HepG2 (cell line): Measurements from ENCODE around the gene IL21R.

Experiments used
- BHLHE40 ChIP-seq: IDR thresholded peaks from 2 replicates; pipeline ENCODE4 v1.6.1; 2011; ENCODE audit warnings: low read length, improper control_type of control experiment
- ESRRA ChIP-seq: sonication (generic); formaldehyde crosslinking; IDR thresholded peaks from 2 replicates; pipeline ENCODE4 v1.5.1; 2020; ENCODE audit warnings: mild to moderate bottlenecking, low read depth, missing genetic modification reagents
- MTA3 ChIP-seq: sonication (generic); formaldehyde crosslinking; IDR thresholded peaks from 2 replicates; pipeline ENCODE4 v1.4.0; 2020; ENCODE audit warnings: missing genetic modification reagents
- MTF1 ChIP-seq: sonication (generic); formaldehyde crosslinking; IDR thresholded peaks from 2 replicates; pipeline ENCODE4 v1.5.0; 2020; ENCODE audit warnings: missing genetic modification reagents
- THAP11 ChIP-seq: IDR thresholded peaks from 2 replicates; pipeline ENCODE4 v1.6.1; 2016; ENCODE audit warnings: missing biosample characterization, missing genetic modification reagents
- ZBTB7B ChIP-seq: sonication (generic); formaldehyde crosslinking; IDR thresholded peaks from 2 replicates; pipeline ENCODE4 v1.4.0; 2020; ENCODE audit warnings: missing genetic modification reagents
- ZFP36 ChIP-seq: fragments of 150-350 bp; IDR thresholded peaks from 2 replicates; pipeline ENCODE4 v1.6.1; 2018; ENCODE audit warnings: borderline replicate concordance, low read length, low read depth; ENCODE audit not compliant: partially characterized antibody
- ZNF274 ChIP-seq: sonication (generic); formaldehyde crosslinking; IDR thresholded peaks from 2 replicates; pipeline ENCODE4 v1.5.1; 2020; ENCODE audit warnings: mild to moderate bottlenecking, missing genetic modification reagents
- TF ChIP-seq, protein P1 (sequence below): IDR thresholded peaks from 2 replicates; pipeline ENCODE4 v1.6.1; 2012; ENCODE audit warnings: inconsistent platforms
- TF ChIP-seq, protein P2 (sequence below): IDR thresholded peaks from 2 replicates; pipeline ENCODE4 v1.6.1; 2016; ENCODE audit warnings: mild to moderate bottlenecking
- TF ChIP-seq, protein P3 (sequence below): sonication (generic); formaldehyde crosslinking; IDR thresholded peaks from 2 replicates; pipeline ENCODE4 v1.5.0; 2020; ENCODE audit warnings: mild to moderate bottlenecking, missing genetic modification reagents, moderate library complexity
- TF ChIP-seq, protein P4 (sequence below): sonication (generic); formaldehyde crosslinking; IDR thresholded peaks from 2 replicates; pipeline ENCODE4 v1.4.0; 2020; ENCODE audit warnings: mild to moderate bottlenecking, missing genetic modification reagents

DNA sequence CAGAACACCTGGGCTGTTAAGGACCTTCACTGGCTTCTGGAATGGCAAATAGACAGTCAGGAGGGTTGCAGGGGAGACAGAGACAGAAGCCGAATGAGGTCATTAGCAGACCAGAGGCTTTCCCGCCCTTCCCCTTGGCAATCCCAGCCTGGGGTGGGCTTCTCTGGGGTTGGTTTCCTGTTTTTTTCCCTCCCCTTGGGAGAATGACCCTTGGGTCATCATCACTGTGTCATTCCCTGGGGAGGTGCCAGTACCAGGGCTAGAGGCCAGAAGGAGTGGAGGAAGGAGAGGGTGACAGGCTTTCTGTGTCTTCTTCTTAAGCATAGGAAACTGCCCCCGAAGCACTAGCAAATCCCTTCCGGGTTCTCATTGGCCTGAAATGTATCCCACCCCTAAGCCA is 42.9 kb upstream of the IL21R start:
- TF ChIP-seq ZFP36 (no peak), THAP11 (no peak), ESRRA (CRISPR knock-in tag) (no peak), MTF1 (CRISPR knock-in tag) (no peak), ZNF274 (no peak), ZBTB7B (CRISPR knock-in tag) (no peak), BHLHE40 (no peak), MTA3 (no peak)
- TF ChIP-seq, protein P1, sequence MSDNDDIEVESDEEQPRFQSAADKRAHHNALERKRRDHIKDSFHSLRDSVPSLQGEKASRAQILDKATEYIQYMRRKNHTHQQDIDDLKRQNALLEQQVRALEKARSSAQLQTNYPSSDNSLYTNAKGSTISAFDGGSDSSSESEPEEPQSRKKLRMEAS, result no peak
- TF ChIP-seq, protein P2, sequence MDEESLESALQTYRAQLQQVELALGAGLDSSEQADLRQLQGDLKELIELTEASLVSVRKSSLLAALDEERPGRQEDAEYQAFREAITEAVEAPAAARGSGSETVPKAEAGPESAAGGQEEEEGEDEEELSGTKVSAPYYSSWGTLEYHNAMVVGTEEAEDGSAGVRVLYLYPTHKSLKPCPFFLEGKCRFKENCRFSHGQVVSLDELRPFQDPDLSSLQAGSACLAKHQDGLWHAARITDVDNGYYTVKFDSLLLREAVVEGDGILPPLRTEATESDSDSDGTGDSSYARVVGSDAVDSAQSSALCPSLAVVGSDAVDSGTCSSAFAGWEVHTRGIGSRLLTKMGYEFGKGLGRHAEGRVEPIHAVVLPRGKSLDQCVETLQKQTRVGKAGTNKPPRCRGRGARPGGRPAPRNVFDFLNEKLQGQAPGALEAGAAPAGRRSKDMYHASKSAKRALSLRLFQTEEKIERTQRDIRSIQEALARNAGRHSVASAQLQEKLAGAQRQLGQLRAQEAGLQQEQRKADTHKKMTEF, result no peak
- TF ChIP-seq, protein P3, sequence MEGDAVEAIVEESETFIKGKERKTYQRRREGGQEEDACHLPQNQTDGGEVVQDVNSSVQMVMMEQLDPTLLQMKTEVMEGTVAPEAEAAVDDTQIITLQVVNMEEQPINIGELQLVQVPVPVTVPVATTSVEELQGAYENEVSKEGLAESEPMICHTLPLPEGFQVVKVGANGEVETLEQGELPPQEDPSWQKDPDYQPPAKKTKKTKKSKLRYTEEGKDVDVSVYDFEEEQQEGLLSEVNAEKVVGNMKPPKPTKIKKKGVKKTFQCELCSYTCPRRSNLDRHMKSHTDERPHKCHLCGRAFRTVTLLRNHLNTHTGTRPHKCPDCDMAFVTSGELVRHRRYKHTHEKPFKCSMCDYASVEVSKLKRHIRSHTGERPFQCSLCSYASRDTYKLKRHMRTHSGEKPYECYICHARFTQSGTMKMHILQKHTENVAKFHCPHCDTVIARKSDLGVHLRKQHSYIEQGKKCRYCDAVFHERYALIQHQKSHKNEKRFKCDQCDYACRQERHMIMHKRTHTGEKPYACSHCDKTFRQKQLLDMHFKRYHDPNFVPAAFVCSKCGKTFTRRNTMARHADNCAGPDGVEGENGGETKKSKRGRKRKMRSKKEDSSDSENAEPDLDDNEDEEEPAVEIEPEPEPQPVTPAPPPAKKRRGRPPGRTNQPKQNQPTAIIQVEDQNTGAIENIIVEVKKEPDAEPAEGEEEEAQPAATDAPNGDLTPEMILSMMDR (CRISPR knock-in tag), result no peak
- TF ChIP-seq, protein P4, sequence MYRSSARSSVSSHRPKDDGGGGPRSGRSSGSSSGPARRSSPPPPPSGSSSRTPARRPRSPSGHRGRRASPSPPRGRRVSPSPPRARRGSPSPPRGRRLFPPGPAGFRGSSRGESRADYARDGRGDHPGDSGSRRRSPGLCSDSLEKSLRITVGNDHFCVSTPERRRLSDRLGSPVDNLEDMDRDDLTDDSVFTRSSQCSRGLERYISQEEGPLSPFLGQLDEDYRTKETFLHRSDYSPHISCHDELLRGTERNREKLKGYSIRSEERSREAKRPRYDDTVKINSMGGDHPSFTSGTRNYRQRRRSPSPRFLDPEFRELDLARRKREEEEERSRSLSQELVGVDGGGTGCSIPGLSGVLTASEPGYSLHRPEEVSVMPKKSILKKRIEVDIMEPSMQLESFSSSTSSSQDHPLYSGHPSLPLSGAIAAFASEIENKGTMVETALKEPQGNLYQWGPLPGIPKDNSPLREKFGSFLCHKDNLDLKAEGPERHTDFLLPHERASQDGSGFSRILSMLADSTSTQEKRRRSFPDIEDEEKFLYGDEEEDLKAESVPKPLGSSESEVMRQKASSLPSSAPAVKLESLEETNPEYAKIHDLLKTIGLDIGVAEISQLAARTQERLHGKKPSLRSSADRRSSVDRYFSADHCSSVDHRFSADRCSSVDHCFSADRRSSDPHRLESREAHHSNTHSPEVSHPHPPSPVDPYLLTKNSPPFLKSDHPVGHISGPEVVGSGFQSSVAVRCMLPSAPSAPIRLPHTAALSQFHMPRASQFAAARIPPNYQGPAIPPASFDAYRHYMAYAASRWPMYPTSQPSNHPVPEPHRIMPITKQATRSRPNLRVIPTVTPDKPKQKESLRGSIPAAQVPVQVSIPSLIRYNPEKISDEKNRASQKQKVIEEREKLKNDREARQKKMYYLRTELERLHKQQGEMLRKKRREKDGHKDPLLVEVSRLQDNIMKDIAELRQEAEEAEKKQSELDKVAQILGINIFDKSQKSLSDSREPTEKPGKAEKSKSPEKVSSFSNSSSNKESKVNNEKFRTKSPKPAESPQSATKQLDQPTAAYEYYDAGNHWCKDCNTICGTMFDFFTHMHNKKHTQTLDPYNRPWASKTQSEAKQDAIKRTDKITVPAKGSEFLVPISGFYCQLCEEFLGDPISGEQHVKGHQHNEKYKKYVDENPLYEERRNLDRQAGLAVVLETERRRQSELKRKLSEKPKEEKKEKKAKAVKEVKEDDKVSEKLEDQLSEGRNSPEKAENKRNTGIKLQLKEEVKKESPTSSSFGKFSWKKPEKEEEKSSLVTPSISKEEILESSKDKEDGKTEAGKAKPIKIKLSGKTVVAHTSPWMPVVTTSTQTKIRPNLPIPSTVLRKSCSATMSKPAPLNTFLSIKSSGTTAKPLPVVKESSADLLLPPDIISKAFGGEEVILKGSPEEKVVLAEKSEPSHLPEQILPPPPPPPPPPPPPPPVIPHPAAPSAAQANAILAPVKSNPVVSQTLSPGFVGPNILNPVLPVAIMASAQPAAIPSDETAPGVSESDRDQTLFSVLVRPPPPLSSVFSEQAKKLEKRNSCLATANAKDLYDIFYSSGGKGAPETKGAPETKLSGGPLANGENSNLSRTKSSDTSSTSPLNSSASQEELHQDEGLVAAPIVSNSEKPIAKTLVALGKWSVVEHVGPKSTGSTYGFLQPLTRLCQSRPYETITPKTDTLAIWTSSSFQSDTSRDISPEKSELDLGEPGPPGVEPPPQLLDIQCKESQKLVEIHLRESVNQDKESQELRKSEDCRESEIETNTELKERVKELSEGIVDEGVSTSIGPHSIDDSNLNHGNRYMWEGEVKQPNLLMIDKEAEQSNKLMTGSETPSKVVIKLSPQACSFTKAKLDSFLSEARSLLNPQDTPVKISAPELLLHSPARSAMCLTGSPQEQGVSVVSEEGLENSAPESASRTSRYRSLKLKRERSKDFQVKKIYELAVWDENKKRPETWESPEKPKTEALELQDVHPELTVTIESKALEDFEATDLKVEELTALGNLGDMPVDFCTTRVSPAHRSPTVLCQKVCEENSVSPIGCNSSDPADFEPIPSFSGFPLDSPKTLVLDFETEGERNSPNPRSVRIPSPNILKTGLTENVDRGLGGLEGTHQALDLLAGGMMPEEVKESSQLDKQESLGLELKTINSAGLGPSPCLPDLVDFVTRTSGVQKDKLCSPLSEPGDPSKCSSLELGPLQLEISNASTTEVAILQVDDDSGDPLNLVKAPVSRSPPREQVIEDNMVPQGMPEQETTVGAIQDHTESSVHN (CRISPR knock-in tag), result no peak
